Ectodermal cell (in vitro differentiated cells): ENCODE results near the gene ENTPD1.

Source experiments
- H3K27ac ChIP-seq: 2 replicates; pipeline ENCODE4 v1.7.0; 2013; ENCODE audit warnings: mild to moderate bottlenecking, low read depth, low read length; ENCODE audit not compliant: insufficient read depth, poor library complexity, severe bottlenecking
- H3K27me3 ChIP-seq: 2 replicates; pipeline ENCODE4 v1.7.0; 2013; ENCODE audit warnings: mild to moderate bottlenecking, low read length; ENCODE audit not compliant: insufficient read depth, control insufficient read depth, poor library complexity, severe bottlenecking
- H3K36me3 ChIP-seq: one replicate; pipeline ENCODE4 v1.7.0; 2013; ENCODE audit warnings: low read length; ENCODE audit not compliant: control insufficient read depth, insufficient read depth
- H3K4me1 ChIP-seq: one replicate; pipeline ENCODE4 v1.7.0; 2013; ENCODE audit warnings: low read length; ENCODE audit not compliant: control insufficient read depth, insufficient read depth
- H3K4me3 ChIP-seq: 2 replicates; pipeline ENCODE4 v1.7.0; 2013; ENCODE audit warnings: low read depth, low read length, control low read depth; ENCODE audit not compliant: insufficient read depth
- H3K9me3 ChIP-seq: 2 replicates; pipeline ENCODE4 v1.7.0; 2013; ENCODE audit warnings: mild to moderate bottlenecking, low read length, moderate library complexity; ENCODE audit not compliant: control insufficient read depth
- WGBS, 2 experiments: methylation state at CpG; one replicate each; pipeline ENCODE4 v1.1.7; 2013; ENCODE audit warnings: missing lambda C conversion rate in 2 of 2; 5-methylcytosine and 5-hydroxymethylcytosine counted together

ENTPD1 gene

DNA sequence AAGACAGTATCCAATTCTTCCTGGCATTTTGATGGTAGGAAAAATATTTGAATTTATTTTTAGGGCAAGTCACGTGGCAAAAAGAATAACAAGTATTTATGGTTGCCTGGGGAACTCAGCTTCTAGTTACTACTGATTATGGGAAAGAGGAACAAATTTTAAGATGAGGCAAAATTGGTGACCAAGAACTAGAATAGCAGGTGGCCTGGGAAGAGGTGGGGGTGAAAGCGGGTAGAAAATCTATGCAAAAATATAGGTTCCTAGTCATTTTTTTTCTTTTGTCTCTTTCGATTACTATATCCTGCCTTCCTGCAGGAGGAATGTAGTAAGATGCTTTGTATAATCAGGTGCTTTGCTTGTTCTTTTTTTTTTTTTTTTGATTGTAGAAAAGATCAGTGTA lies 27.8 kb downstream of the ENTPD1 start:
- H3K4me1 ChIP-seq = no peaks in the 10 kb centered on the region
- no peaks in the 10 kb centered on the region for H3K9me3 ChIP-seq
- H3K36me3 ChIP-seq = no peaks in the 10 kb centered on the region
- H3K4me3 ChIP-seq = no peak overlapping the region
- 89 to 98% methylated on average over 3 of the region's 3 CpGs for WGBS, 2 experiments
- H3K27me3 ChIP-seq = no peaks in the 10 kb centered on the region
- H3K27ac ChIP-seq = no peak overlapping the region

DNA sequence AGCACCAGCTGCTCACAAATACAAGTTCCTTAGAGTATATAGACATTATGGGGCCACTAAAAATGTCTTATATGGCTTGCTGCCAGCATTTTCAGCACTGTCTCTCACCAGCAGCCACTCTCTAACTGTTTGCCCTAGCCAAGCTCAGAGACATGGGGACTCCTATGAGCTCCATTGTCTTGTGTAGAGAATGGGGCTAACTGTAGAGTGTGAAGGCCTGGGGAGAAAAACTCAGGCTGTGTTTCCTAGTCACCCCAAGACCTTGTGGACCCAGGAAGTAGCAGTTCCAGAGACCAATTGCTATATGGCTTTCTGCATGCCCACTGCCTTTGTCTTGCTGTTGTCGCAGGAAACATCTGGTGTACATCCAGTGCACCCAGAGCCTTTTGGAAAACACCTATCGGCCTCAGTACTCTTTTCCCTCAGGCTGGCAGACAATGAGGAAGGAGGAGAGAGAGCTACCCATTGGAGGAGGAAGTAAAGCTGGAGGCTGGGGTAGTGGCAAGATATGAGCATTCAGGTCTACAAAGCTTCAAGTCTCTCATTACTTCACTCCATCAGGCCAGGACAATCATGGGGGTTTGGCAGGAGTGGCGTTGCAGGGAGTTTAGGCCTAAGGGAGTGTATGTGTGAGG lies 28.4 kb downstream of the ENTPD1 start:
- H3K36me3 ChIP-seq = no peaks in the 10 kb centered on the region

DNA sequence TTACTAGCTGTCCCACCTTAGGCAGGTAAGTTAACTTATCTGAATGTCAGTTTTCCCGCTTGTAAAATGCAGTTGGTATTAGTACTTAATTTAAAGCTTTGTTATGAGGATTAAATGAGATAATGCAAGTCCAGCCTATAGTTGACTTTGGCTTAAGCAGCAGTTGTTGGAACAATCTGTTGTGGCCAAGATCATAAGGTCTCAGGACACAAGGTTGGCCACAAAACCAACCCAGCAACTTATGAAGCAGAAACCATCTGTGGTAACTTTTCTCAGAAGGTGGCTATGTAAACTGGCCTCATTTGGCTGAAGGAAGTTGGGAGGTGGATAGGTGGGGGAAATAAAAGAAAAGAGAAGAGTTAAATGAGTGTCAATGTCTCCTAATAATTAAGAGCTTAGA lies 29.4 kb downstream of the ENTPD1 start:
- WGBS, 2 experiments = 88 to 97% methylated on average over 1 of the region's 1 CpG
- no peaks in the 10 kb centered on the region for H3K27me3 ChIP-seq
- no peak overlapping the region for H3K27ac ChIP-seq
- H3K4me1 ChIP-seq = no peaks in the 10 kb centered on the region
- no peaks in the 10 kb centered on the region for H3K9me3 ChIP-seq
- H3K4me3 ChIP-seq = no peak overlapping the region
- no peaks in the 10 kb centered on the region for H3K36me3 ChIP-seq

More for the DNA sequence above, 28.4 kb downstream of the ENTPD1 start:
- Histone ChIP-seq H3K27me3 (no peaks in the 10 kb centered on the region), H3K9me3 (no peaks in the 10 kb centered on the region), H3K4me3 (no peak overlapping the region), H3K27ac (no peak overlapping the region), H3K4me1 (no peaks in the 10 kb centered on the region)
- 94 to 97% methylated on average over 3 of the region's 3 CpGs for WGBS, 2 experiments

DNA sequence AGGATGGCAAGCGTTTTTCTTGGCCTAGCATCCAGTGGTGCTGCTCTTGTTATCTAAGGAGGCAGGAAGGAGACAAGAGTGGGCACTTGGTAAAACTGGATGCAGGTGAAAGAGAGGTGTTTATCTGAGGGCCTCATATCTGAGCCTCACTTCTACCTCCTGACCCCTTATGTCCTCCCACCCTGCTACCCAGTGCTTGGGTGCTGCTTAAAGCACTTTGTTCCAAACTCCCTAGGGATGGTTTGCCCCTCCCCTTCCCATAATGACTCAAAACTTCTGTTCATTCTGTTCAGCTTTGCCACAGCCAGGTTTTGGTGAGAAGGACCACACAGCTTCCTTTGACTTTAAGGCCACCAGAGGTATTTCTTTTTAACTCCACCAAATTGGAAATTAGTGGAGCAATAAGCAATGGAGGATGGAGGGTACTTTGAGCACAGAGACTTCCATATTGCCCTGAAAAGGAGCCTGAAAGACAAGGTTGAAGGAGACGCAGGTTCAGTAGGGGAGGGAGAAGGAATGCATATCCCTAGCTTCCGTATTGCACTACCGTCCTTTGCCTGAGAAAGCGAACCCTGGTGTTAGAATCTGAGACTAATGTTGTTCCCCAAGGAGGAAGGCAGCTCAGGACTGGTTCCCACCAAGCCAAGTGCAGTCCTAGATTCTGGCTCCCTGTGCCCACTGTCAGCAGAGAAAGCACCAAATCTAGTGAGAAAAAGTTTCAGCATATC lies 30.1 kb downstream of the ENTPD1 start:
- Histone ChIP-seq H3K27ac (no peak overlapping the region), H3K4me3 (no peak overlapping the region), H3K4me1 (no peaks in the 10 kb centered on the region), H3K27me3 (no peaks in the 10 kb centered on the region), H3K36me3 (no peaks in the 10 kb centered on the region), H3K9me3 (no peaks in the 10 kb centered on the region)
- 87 to 90% methylated on average over 5 of the region's 5 CpGs for WGBS, 2 experiments

DNA sequence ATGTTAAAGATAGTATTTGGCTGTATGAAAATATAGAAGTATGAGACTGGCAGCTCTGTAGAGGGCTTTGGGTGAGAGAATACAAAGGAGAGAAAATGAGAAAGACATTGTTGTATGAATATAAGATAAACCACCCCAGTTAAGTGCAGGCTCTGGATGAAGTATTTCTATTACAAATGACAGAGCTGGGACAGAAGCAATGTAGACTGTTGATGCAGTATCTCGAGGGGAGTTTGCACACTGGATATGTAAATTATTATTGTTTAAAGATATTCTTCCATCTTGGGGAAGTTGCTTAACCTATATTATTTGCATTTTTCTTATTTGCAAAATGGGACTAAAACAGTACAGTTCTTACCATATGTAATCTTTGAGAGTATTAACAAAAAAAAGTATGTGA lies 31.5 kb downstream of the ENTPD1 start:
- Histone ChIP-seq H3K9me3 (no peaks in the 10 kb centered on the region), H3K4me3 (no peak overlapping the region), H3K27me3 (no peaks in the 10 kb centered on the region), H3K27ac (no peak overlapping the region), H3K4me1 (peaks cover under 1% of the 10 kb centered on the region), H3K36me3 (no peaks in the 10 kb centered on the region)
- WGBS, 2 experiments = 83 to 90% methylated on average over 1 of the region's 1 CpG

DNA sequence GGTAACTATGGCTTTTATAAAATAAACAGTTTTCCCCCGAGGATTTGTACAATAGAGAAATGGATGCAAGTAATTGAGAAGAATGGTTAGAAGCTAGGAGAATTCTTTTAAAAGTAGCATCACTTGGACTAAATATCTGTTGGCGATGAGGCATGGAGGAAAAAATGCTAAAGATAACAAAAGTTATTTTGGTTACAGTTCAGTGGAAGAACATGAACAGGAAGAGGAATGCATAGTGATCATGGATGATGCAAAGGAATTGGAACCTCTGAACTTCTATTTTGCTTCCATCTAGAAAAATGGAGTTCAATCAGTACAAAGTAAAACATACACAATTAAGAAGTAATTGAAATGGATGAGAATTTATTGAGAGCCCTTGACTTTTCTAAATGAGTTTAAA lies 32.9 kb downstream of the ENTPD1 start:
- Histone ChIP-seq H3K27ac (no peak overlapping the region), H3K27me3 (no peaks in the 10 kb centered on the region), H3K4me3 (no peak overlapping the region), H3K4me1 (peaks cover 13% of the 10 kb centered on the region), H3K36me3 (no peaks in the 10 kb centered on the region), H3K9me3 (no peaks in the 10 kb centered on the region)
- 96 to 98% methylated on average over 2 of the region's 2 CpGs for WGBS, 2 experiments

DNA sequence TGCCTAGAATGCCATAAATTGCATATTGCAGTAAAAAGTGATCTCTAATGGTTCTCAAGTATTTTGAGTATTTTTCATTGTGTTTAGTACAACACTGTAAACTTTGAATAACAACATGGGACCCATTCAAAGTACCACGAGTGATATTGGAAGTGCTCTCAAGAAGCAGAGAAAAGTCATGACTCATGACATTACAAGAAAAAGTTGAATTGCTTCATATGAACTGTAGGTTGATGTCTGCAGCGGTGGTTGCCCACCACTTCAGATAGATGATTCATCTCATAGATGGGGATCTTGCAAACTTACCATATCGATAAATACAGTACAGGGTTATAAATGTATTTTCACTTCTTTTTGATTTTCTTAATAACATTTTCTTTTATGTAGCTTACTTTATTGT lies 33.9 kb downstream of the ENTPD1 start:
- Histone ChIP-seq H3K27me3 (no peaks in the 10 kb centered on the region), H3K36me3 (no peaks in the 10 kb centered on the region), H3K27ac (no peak overlapping the region), H3K4me3 (no peak overlapping the region), H3K9me3 (no peaks in the 10 kb centered on the region), H3K4me1 (peaks cover 13% of the 10 kb centered on the region)
- 80 to 90% methylated on average over 2 of the region's 3 CpGs for WGBS, 2 experiments

DNA sequence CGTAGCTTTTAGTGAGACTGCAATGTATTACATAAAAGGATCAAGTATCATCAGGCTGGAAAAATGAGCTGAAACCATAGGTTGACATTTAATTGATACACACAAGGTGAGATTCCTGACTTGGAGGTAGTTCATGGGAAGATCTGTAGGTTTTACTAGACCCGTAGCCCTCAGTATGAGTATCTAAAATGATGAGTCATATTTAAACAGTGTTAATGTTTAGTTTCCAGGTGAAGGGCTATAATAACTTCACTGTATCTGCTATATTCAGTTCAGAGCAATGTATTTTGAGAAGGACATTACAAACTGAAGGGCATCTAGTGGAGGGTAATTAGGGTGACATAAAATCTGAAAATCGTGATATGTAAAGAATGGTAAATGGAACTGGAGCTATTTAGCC lies 35.0 kb downstream of the ENTPD1 start:
- peaks cover 13% of the 10 kb centered on the region for H3K4me1 ChIP-seq
- no peak overlapping the region for H3K27ac ChIP-seq
- no peak overlapping the region for H3K4me3 ChIP-seq
- H3K27me3 ChIP-seq = no peaks in the 10 kb centered on the region
- 86% methylated on average over 3 of the region's 3 CpGs for WGBS, 2 experiments
- H3K9me3 ChIP-seq = no peaks in the 10 kb centered on the region
- H3K36me3 ChIP-seq = no peaks in the 10 kb centered on the region

DNA sequence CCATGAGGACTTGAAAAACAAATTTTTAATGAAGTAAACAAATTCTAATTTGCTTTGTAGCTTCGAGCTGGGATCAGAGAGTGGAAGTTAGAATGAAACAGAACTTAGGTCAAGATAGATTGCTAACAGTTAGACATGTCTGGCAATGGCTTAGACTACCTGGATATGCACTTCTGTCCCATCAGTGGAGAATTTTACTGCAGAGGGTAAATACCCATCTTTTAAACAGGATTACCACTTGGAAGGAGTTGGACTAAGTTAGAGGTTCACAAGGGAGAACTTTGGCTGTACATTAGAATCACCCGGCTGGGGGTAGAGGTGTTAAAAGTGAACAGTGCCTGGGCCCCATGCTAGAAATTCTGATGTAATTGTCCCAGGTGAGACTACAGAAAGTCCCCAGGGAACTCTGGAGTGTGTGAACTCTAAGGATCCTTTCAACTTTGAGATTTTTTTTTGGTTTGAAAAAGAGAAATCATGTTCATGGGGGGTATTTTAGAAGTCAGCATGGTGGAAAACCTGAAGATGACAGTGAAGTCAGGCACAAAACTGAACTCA lies 35.5 kb downstream of the ENTPD1 start:
- H3K27ac ChIP-seq = no peak overlapping the region
- 93 to 97% methylated on average over 2 of the region's 2 CpGs for WGBS, 2 experiments
- H3K9me3 ChIP-seq = no peaks in the 10 kb centered on the region
- H3K4me1 ChIP-seq = peaks cover 13% of the 10 kb centered on the region
- no peaks in the 10 kb centered on the region for H3K36me3 ChIP-seq
- H3K4me3 ChIP-seq = no peak overlapping the region
- no peaks in the 10 kb centered on the region for H3K27me3 ChIP-seq

DNA sequence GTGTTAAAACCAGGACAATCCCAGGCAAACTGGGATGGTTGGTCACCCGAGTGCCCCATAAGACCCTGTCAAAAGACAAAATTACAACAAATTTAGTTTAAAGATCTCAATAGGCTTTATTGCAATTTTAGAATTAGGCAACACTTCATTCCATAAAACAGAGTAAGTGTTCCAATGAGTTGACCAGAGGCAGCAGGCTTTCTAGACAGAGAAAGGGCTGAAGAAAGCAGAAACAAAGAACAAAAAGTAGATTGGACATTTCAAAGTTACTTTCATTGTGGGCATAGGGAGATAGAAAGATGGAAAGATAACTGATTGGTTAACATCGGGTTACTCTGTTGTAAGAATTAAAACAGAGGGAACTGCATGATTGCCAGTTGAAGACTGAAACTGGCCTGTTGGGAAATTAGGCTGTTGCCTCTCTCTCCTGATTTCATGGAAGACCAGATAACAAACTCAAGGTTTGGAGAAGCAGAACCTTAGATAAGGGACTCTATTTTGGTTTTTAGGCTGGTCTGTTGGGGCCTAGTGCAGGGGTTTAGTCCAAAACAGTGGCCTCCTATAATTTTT lies 36.3 kb downstream of the ENTPD1 start:
- Histone ChIP-seq H3K27ac (no peak overlapping the region), H3K4me3 (no peak overlapping the region), H3K27me3 (no peaks in the 10 kb centered on the region), H3K4me1 (peaks cover 13% of the 10 kb centered on the region), H3K9me3 (no peaks in the 10 kb centered on the region), H3K36me3 (no peaks in the 10 kb centered on the region)
- whole genome bisulfite sequencing, 2 experiments = 87 to 88% methylated on average over 1 to 2 of the region's 2 CpGs
